ENCODE measurements around the gene CRACR2A. TPM values are rescaled to one million over a fixed set of nuclear protein-coding genes. Genes with fewer than 3 reads are reported as not detected.

Gene CRACR2A
- total RNA-seq, 4 donors from 2014 or later, result 34.5 to 165 (median 85.8) TPM

DNA sequence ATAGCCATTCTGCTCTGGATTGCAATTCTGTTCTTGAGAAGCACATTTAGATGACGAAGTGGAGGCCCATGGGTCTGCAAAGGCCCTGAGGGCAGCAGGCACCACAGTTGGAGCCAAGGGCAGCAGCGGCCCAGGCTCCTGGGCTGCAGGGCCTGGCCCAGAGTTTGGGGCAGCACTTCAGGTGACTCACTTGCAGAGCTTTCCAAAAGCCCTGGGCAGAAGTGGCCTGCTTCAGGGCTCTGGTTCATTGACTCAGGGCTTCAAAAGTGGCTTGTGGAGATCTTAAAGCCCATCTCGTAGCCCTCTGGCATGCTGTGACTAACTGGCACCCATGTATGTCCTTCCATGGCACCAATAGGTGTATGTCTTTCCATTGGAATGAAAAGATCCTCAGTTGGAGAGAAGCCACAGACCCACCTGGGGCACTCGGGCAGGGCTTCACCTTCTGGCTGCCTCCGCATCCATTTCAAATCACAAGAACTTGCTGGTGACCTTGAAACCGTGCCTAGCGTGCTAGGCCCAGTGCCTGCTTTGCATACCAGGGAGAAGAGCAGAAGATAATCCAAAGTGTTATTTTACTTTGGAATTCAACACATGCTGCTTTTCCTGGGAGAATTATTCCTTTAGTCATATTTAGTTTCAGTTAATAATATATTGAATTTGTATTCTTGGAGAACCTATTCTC is 155.2 kb downstream of the CRACR2A start:
- in situ Hi-C loops (cut with MboI; ENCODE audit: low pct_ligation_motif_present in 1 of 4, low pct_unique_long_range_greater_than_20kb in 1 of 4, low sequenced_read_pairs in 3 of 4) (no loop called here), intact Hi-C loops (cut with DNase I; ENCODE audit: low total_unique reads) (no loop called here)
- H3K4me1 ChIP-seq, result no peaks in the 10 kb centered on the region
- no peak overlapping the region for H3K4me3 ChIP-seq
- WGBS, 2 donors (ENCODE audit: low coverage in 1 of 2), result 74 to 82% methylated on average over 4 to 7 of the region's 7 CpGs
- no peaks in the 10 kb centered on the region for H3K36me3 ChIP-seq
- no peak overlapping the region for H3K27ac ChIP-seq
- TF ChIP-seq, protein P1, sequence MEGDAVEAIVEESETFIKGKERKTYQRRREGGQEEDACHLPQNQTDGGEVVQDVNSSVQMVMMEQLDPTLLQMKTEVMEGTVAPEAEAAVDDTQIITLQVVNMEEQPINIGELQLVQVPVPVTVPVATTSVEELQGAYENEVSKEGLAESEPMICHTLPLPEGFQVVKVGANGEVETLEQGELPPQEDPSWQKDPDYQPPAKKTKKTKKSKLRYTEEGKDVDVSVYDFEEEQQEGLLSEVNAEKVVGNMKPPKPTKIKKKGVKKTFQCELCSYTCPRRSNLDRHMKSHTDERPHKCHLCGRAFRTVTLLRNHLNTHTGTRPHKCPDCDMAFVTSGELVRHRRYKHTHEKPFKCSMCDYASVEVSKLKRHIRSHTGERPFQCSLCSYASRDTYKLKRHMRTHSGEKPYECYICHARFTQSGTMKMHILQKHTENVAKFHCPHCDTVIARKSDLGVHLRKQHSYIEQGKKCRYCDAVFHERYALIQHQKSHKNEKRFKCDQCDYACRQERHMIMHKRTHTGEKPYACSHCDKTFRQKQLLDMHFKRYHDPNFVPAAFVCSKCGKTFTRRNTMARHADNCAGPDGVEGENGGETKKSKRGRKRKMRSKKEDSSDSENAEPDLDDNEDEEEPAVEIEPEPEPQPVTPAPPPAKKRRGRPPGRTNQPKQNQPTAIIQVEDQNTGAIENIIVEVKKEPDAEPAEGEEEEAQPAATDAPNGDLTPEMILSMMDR (IDR thresholded peaks at IDR 0.05), result no peak
- TF ChIP-seq POLR2AphosphoS5 (IDR thresholded peaks at IDR 0.05), result no peak
- no peak for TF ChIP-seq EP300 (IDR thresholded peaks at IDR 0.05; ENCODE audit: low read depth)
- no peak for TF ChIP-seq POLR2A (IDR thresholded peaks at IDR 0.05)
- no peaks in the 10 kb centered on the region for H3K27me3 ChIP-seq
- no peak for DNase-seq
- H3K9me3 ChIP-seq, result no peaks in the 10 kb centered on the region

DNA sequence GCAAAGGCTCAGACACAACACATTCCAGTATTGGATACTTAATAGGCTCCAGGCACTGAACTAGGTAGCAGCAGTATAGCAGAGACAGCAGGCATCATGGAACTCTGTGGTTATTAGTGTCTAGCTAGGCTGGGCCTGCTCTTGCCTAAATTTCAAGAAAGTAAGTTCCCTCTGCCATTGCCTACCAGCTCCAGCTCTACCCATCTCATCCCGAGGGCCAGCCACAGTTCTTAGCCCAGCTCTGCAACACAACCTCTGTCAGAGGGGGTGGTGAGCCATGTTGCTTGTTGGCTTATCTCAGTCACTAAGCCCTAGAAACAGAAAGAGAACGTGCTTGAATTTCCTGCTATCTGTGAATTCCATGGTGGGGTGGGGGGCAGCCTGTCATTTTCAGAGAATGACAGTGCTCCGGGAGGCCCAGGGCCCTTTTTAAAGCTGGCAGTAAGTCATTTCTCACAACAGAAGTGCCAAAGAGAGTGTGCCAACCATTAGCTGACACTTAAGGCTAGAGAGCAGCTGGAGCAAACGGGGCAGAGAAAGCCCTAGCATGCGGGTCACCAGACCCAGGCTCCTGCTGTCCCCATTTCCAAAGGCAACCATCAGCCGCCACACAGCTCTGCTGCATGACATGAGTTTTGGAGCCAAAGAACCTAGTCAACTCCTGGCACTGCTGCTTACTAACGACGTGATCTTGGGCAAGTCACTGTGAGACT is 156.1 kb downstream of the CRACR2A start:
- H3K4me3 ChIP-seq, result no peak overlapping the region
- H3K4me1 ChIP-seq, result no peaks in the 10 kb centered on the region
- no peak for DNase-seq
- H3K27ac ChIP-seq, result no peak overlapping the region
- H3K27me3 ChIP-seq, result no peaks in the 10 kb centered on the region
- intact Hi-C loops (cut with DNase I; ENCODE audit: low total_unique reads) (no loop called here), in situ Hi-C loops (cut with MboI; ENCODE audit: low pct_ligation_motif_present in 1 of 4, low pct_unique_long_range_greater_than_20kb in 1 of 4, low sequenced_read_pairs in 3 of 4) (no loop called here)
- no peaks in the 10 kb centered on the region for H3K9me3 ChIP-seq
- no peak for TF ChIP-seq POLR2A (IDR thresholded peaks at IDR 0.05)
- no peak for TF ChIP-seq EP300 (IDR thresholded peaks at IDR 0.05; ENCODE audit: low read depth)
- TF ChIP-seq POLR2AphosphoS5 (IDR thresholded peaks at IDR 0.05), result no peak
- TF ChIP-seq, protein P1 (IDR thresholded peaks at IDR 0.05), result no peak
- no peaks in the 10 kb centered on the region for H3K36me3 ChIP-seq
- 92% methylated on average over 2 to 8 of the region's 8 CpGs for WGBS, 2 donors (ENCODE audit: low coverage in 1 of 2)

DNA sequence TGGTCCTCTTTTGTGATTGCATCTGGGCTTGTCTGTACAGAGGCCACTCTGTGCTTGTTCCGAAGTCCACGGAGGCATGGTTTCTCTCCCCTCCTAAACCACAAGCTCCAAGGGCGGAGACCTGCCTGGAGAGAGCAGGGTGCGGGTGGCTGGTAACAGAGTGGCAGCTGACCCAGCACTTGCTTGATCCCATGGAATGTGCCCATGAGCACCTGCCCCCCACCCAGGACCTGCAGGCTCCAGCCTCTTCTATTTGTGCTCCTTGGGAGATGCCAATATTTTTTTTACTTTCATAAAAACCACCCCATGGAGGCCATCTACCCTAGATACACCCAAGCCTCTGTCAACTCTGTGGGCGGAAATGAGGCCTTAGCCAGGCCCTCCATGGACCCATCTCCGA is 157.2 kb downstream of the CRACR2A start:
- no peak overlapping the region for H3K27ac ChIP-seq
- H3K9me3 ChIP-seq, result no peaks in the 10 kb centered on the region
- 87% methylated on average over 6 of the region's 6 CpGs; no CpG with 5 or more reads in 1 of the 2 donors for WGBS, 2 donors (ENCODE audit: low coverage in 1 of 2)
- H3K4me1 ChIP-seq, result no peaks in the 10 kb centered on the region
- in situ Hi-C loops (cut with MboI; ENCODE audit: low pct_ligation_motif_present in 1 of 4, low pct_unique_long_range_greater_than_20kb in 1 of 4, low sequenced_read_pairs in 3 of 4) (no loop called here), intact Hi-C loops (cut with DNase I; ENCODE audit: low total_unique reads) (no loop called here)
- no peaks in the 10 kb centered on the region for H3K27me3 ChIP-seq
- H3K4me3 ChIP-seq, result no peak overlapping the region
- no peak for DNase-seq
- TF ChIP-seq, protein P1 (IDR thresholded peaks at IDR 0.05), result no peak
- no peak for TF ChIP-seq POLR2A (IDR thresholded peaks at IDR 0.05)
- no peak for TF ChIP-seq EP300 (IDR thresholded peaks at IDR 0.05; ENCODE audit: low read depth)
- TF ChIP-seq POLR2AphosphoS5 (IDR thresholded peaks at IDR 0.05), result no peak
- no peaks in the 10 kb centered on the region for H3K36me3 ChIP-seq

DNA sequence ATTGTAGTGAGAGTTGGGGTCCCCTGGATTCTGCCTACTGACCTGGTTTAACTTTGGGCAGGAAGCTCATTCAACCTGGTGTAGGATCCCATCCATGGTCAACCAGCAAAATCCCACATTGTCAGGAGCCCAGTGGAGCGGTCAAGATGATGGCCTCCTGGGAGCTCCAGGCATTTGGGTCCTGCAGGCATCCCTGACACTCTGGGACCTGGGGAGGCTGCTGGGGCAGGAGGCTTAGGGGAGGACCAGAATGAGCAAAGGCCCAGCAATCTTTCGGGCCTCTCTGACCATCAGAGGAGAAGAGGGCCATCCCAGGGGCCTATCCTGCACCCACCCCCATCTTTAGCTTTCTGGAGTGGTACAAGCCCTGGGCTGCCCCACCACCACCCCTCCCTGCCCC is 157.9 kb downstream of the CRACR2A start:
- intact Hi-C loops (cut with DNase I; ENCODE audit: low total_unique reads) (no loop called here), in situ Hi-C loops (cut with MboI; ENCODE audit: low pct_ligation_motif_present in 1 of 4, low pct_unique_long_range_greater_than_20kb in 1 of 4, low sequenced_read_pairs in 3 of 4) (no loop called here)
- Histone ChIP-seq H3K4me1 (no peaks in the 10 kb centered on the region), H3K4me3 (no peak overlapping the region), H3K27me3 (no peaks in the 10 kb centered on the region), H3K9me3 (no peaks in the 10 kb centered on the region), H3K27ac (no peak overlapping the region), H3K36me3 (no peaks in the 10 kb centered on the region)
- no peak for DNase-seq
- WGBS, 2 donors (ENCODE audit: low coverage in 1 of 2), result 88 to 90% methylated on average over 1 to 2 of the region's 2 CpGs
- no peak for TF ChIP-seq EP300 (IDR thresholded peaks at IDR 0.05; ENCODE audit: low read depth)
- no peak for TF ChIP-seq POLR2A (IDR thresholded peaks at IDR 0.05)
- no peak for TF ChIP-seq POLR2AphosphoS5 (IDR thresholded peaks at IDR 0.05)
- TF ChIP-seq, protein P1 (IDR thresholded peaks at IDR 0.05), result no peak

All from transverse colon (tissue), 4 donors.